Loucy (cell line): ENCODE results near the gene TSPAN3.

Source experiments
- H2AFZ ChIP-seq: fragments of 200-600 bp; sonication (generic); 2 replicates; pipeline ENCODE4 v1.6.0; 2016; ENCODE audit warnings: antibody characterized with exemption, mild to moderate bottlenecking, low read length, moderate library complexity
- H3F3A ChIP-seq: fragments of 200-600 bp; 2 replicates; pipeline ENCODE4 v1.6.0; 2016; ENCODE audit warnings: antibody characterized with exemption, low read depth, mild to moderate bottlenecking
- H3K27me3 ChIP-seq: fragments of 200-600 bp; sonication (generic); 2 replicates; pipeline ENCODE4 v1.6.1; 2014; ENCODE audit warnings: low read length, mild to moderate bottlenecking; ENCODE audit not compliant: insufficient read depth, poor library complexity, severe bottlenecking
- H3K36me3 ChIP-seq: fragments of 200-600 bp; sonication (generic); 2 replicates; pipeline ENCODE4 v1.6.1; 2016; ENCODE audit warnings: low read length; ENCODE audit not compliant: insufficient read depth
- H3K4me1 ChIP-seq: fragments of 200-600 bp; sonication (generic); 2 replicates; pipeline ENCODE4 v1.5.1; 2014; ENCODE audit warnings: low read length, mild to moderate bottlenecking; ENCODE audit not compliant: insufficient read depth, poor library complexity, severe bottlenecking
- H3K4me2 ChIP-seq: fragments of 200-600 bp; sonication (generic); 2 replicates; pipeline ENCODE4 v1.6.0; 2014; ENCODE audit warnings: antibody characterized with exemption, low read length, low read depth, mild to moderate bottlenecking; ENCODE audit not compliant: poor library complexity, severe bottlenecking
- H3K4me3 ChIP-seq: fragments of 200-600 bp; sonication (generic); 2 replicates; pipeline ENCODE4 v1.5.1; 2014; ENCODE audit warnings: low read length, mild to moderate bottlenecking, mixed read lengths; ENCODE audit not compliant: poor library complexity, severe bottlenecking
- H3K79me2 ChIP-seq: fragments of 200-600 bp; sonication (generic); 2 replicates; pipeline ENCODE4 v1.6.1; 2014; ENCODE audit warnings: low read length; ENCODE audit not compliant: insufficient read depth
- H3K9ac ChIP-seq: fragments of 200-600 bp; sonication (generic); 2 replicates; pipeline ENCODE4 v1.6.0; 2014; ENCODE audit warnings: mild to moderate bottlenecking, low read depth, low read length, moderate library complexity; ENCODE audit not compliant: poor library complexity, severe bottlenecking
- H3K9me2 ChIP-seq: fragments of 200-600 bp; sonication (generic); replicated peaks from 2 replicates; pipeline ENCODE4 v1.6.1; 2016; ENCODE audit warnings: low read depth, low read length, mixed read lengths
- H3K9me3 ChIP-seq: fragments of 200-600 bp; sonication (generic); 2 replicates; pipeline ENCODE4 v1.6.1; 2014; ENCODE audit warnings: mild to moderate bottlenecking, antibody characterized with exemption, low read length, low read depth; ENCODE audit not compliant: insufficient read depth
- H4K20me1 ChIP-seq: fragments of 200-600 bp; sonication (generic); 2 replicates; pipeline ENCODE4 v1.6.0; 2014; ENCODE audit warnings: antibody characterized with exemption, low read length, mild to moderate bottlenecking; ENCODE audit not compliant: insufficient read depth, poor library complexity, severe bottlenecking
- EZH2phosphoT487 ChIP-seq: fragments of 200-600 bp; IDR thresholded peaks from 2 replicates; pipeline ENCODE4 v1.6.1; 2018; ENCODE audit warnings: antibody characterized with exemption, mild to moderate bottlenecking, moderate library complexity, borderline replicate concordance
- TF ChIP-seq, protein P1 (sequence below): fragments of 200-600 bp; sonication (generic); conservative IDR thresholded peaks from 2 replicates; pipeline ENCODE4 v1.5.1; 2014; ENCODE audit warnings: mild to moderate bottlenecking, antibody characterized with exemption, low read length

The TSPAN3 gene

GRCh38 chr15:77012868-77013267, 58.0 kb downstream of the TSPAN3 start:
- Histone ChIP-seq H3K9ac (no peak overlapping the region), H3K4me2 (peak overlapping the region; percentile 18), H3K9me2 (no peaks in the 10 kb centered on the region), H3K27me3 (no peaks in the 10 kb centered on the region), H3K4me3 (no peak overlapping the region), H3K4me1 (peaks cover 38% of the 10 kb centered on the region), H3K36me3 (no peaks in the 10 kb centered on the region), H3K9me3 (no peaks in the 10 kb centered on the region), H2AFZ (no peak overlapping the region), H3F3A (no peaks in the 10 kb centered on the region), H4K20me1 (no peaks in the 10 kb centered on the region), H3K79me2 (no peaks in the 10 kb centered on the region)
- no peak for TF ChIP-seq EZH2phosphoT487
- TF ChIP-seq, protein P1, sequence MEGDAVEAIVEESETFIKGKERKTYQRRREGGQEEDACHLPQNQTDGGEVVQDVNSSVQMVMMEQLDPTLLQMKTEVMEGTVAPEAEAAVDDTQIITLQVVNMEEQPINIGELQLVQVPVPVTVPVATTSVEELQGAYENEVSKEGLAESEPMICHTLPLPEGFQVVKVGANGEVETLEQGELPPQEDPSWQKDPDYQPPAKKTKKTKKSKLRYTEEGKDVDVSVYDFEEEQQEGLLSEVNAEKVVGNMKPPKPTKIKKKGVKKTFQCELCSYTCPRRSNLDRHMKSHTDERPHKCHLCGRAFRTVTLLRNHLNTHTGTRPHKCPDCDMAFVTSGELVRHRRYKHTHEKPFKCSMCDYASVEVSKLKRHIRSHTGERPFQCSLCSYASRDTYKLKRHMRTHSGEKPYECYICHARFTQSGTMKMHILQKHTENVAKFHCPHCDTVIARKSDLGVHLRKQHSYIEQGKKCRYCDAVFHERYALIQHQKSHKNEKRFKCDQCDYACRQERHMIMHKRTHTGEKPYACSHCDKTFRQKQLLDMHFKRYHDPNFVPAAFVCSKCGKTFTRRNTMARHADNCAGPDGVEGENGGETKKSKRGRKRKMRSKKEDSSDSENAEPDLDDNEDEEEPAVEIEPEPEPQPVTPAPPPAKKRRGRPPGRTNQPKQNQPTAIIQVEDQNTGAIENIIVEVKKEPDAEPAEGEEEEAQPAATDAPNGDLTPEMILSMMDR = no peak

DNA sequence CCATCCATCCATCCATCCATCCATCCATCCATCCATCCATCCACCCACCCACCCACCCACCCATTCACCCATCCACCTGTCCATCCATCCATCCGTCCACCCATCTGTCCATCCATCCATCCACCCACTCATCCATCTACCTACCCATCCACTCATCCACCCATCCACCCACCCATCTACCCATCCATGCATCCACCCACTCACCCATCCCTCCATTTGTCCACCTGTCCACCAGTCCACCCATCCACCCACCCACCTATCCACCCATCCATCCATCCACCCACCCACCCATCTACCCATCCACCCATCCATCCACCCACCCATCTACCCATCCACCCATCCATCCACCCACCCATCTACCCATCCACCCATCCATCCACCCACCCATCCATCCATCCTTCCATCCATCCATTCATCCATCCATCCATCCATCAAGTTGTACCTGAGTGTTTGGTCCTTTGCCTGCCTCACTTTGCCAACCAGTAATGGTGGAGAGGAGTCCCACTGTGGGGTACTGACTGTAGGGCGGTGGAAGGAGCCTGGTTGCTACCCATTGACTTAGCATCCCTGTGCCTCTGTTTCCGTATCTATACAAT, 58.7 kb downstream of the TSPAN3 start:
- H3K4me3 ChIP-seq = no peak overlapping the region
- TF ChIP-seq EZH2phosphoT487 = no peak
- TF ChIP-seq, protein P1 = no peak
- no peak overlapping the region for H2AFZ ChIP-seq
- H3K9me3 ChIP-seq = no peaks in the 10 kb centered on the region
- H3K27me3 ChIP-seq = no peaks in the 10 kb centered on the region
- H3K79me2 ChIP-seq = no peaks in the 10 kb centered on the region
- no peaks in the 10 kb centered on the region for H3K36me3 ChIP-seq
- H3K9ac ChIP-seq = no peak overlapping the region
- H3K9me2 ChIP-seq = no peaks in the 10 kb centered on the region
- H3K4me2 ChIP-seq = no peak overlapping the region
- H4K20me1 ChIP-seq = no peaks in the 10 kb centered on the region
- H3K4me1 ChIP-seq = peaks cover 38% of the 10 kb centered on the region
- no peaks in the 10 kb centered on the region for H3F3A ChIP-seq

GRCh38 chr15:77010857-77011256, 60.1 kb downstream of the TSPAN3 start:
- Histone ChIP-seq H2AFZ (no peak overlapping the region), H3K4me1 (peaks cover 34% of the 10 kb centered on the region)

More at GRCh38 chr15:77010857-77011256, 60.1 kb downstream of the TSPAN3 start:
- Histone ChIP-seq H3K4me3 (no peak overlapping the region), H3K27me3 (no peaks in the 10 kb centered on the region), H3K9ac (no peak overlapping the region), H3K4me2 (no peak overlapping the region), H3K36me3 (no peaks in the 10 kb centered on the region), H3K79me2 (no peaks in the 10 kb centered on the region), H4K20me1 (no peaks in the 10 kb centered on the region), H3F3A (no peaks in the 10 kb centered on the region), H3K9me2 (no peaks in the 10 kb centered on the region), H3K9me3 (no peaks in the 10 kb centered on the region)
- TF ChIP-seq EZH2phosphoT487 = no peak
- TF ChIP-seq, protein P1 = no peak
